ENCODE data around the gene SH3D21. TPM values are rescaled to one million over a fixed set of nuclear protein-coding genes. Genes with fewer than 3 reads are reported as not detected.

The SH3D21 gene
- total RNA-seq, 4 donors from 2014 or later: 12.7 to 143 (median 15.9) TPM

DNA sequence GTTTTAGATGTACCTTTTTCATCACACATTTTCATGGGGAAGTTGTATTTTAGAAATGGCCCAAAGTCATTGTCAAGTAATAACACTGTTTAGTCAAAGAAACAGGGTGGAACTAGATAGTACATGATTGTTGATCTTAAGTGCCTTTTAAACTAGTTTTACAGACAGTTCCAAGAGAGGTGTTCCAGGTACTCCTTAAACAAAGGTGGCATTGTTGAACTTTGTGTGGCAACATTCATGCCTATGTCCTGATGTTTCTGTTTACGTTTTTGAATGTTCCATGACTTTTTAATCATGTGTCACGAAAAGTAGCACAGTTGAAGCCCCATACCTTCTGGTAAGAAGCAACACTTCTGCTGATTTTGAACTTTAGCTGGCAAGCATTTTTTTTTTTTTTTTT, 9.1 kb upstream of the SH3D21 start:
- Histone ChIP-seq H3K36me3 (peaks cover 0 to 46% (median 24%) of the 10 kb centered on the region in 4 donors), H3K4me3 (no peak overlapping the region), H3K27me3 (no peaks in the 10 kb centered on the region), H3K9me3 (no peaks in the 10 kb centered on the region), H3K4me1 (peaks cover 0 to 35% (median 17%) of the 10 kb centered on the region in 4 donors), H3K27ac (peak overlapping the region; percentile 40 to 68 (median 58))
- WGBS, 2 donors (ENCODE audit: low coverage in 1 of 2): 40 to 50% methylated on average over 1 to 2 of the region's 2 CpGs
- TF ChIP-seq POLR2AphosphoS5 (IDR thresholded peaks at IDR 0.05) (no peak), CTCF (IDR thresholded peaks at IDR 0.05) (no peak), EP300 (IDR thresholded peaks at IDR 0.05; ENCODE audit: low read depth) (no peak), POLR2A (IDR thresholded peaks at IDR 0.05) (no peak)
- no peak for DNase-seq
- intact Hi-C loops (cut with DNase I; ENCODE audit: low total_unique reads) (no loop called here), in situ Hi-C loops (cut with MboI; ENCODE audit: low pct_ligation_motif_present in 1 of 4, low pct_unique_long_range_greater_than_20kb in 1 of 4, low sequenced_read_pairs in 3 of 4) (loop anchor here in 3 of 4 donors (25.0 kb wide), 2 partner anchors 110 to 185 kb away; no protein-coding TSS in a partner anchor)

DNA sequence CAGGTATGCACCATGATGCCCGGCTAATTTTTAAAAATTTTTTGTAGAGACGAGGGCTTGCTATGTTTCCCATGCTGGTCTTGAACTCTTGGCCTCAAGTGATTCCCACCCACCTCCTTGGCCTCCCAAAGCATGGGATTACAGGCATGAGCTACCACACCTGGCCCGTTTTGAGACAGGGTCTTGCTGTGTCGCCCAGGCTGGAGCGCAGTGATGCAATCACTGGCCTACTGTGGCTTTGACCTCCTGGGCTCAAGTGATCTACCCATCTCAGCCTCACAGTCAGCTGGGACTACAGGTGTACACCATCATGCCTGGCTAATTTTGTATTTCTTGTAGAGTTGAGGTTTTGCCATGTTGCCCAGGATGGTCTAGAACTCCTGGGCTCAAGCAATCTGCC, 7.5 kb upstream of the SH3D21 start:
- Histone ChIP-seq H3K36me3 (peaks cover 0 to 44% (median 23%) of the 10 kb centered on the region in 4 donors), H3K27ac (no peak overlapping the region), H3K4me1 (peaks cover 0 to 35% (median 17%) of the 10 kb centered on the region in 4 donors), H3K9me3 (no peaks in the 10 kb centered on the region), H3K27me3 (no peaks in the 10 kb centered on the region), H3K4me3 (no peak overlapping the region)
- in situ Hi-C loops (cut with MboI; ENCODE audit: low pct_ligation_motif_present in 1 of 4, low pct_unique_long_range_greater_than_20kb in 1 of 4, low sequenced_read_pairs in 3 of 4): loop anchor here in 3 of 4 donors (25.0 kb wide), 2 partner anchors 111 to 186 kb away; no protein-coding TSS in a partner anchor
- no peak for DNase-seq
- WGBS, 2 donors (ENCODE audit: low coverage in 1 of 2): 93 to 100% methylated on average over 1 to 5 of the region's 5 CpGs
- intact Hi-C loops (cut with DNase I; ENCODE audit: low total_unique reads): no loop called here
- TF ChIP-seq CTCF (IDR thresholded peaks at IDR 0.05) (no peak), POLR2A (IDR thresholded peaks at IDR 0.05) (no peak), POLR2AphosphoS5 (IDR thresholded peaks at IDR 0.05) (no peak), EP300 (IDR thresholded peaks at IDR 0.05; ENCODE audit: low read depth) (no peak)

- peaks cover 0 to 34% (median 17%) of the 10 kb centered on the region in 4 donors for H3K4me1 ChIP-seq
- WGBS, 2 donors (ENCODE audit: low coverage in 1 of 2): 92% methylated on average over 1 of the region's 1 CpG; no CpG with 5 or more reads in 1 of the 2 donors
- intact Hi-C loops (cut with DNase I; ENCODE audit: low total_unique reads): no loop called here
- no peak for DNase-seq
- no peaks in the 10 kb centered on the region for H3K9me3 ChIP-seq
- H3K27ac ChIP-seq: peak overlapping the region; percentile 64 to 73 (median 67)
- in situ Hi-C loops (cut with MboI; ENCODE audit: low pct_ligation_motif_present in 1 of 4, low pct_unique_long_range_greater_than_20kb in 1 of 4, low sequenced_read_pairs in 3 of 4): no loop called here
- H3K4me3 ChIP-seq: no peak overlapping the region
- H3K27me3 ChIP-seq: no peaks in the 10 kb centered on the region
- H3K36me3 ChIP-seq: peaks cover 0 to 43% (median 20%) of the 10 kb centered on the region in 4 donors
- no peak for TF ChIP-seq POLR2AphosphoS5 (IDR thresholded peaks at IDR 0.05)
- no peak for TF ChIP-seq POLR2A (IDR thresholded peaks at IDR 0.05)
- TF ChIP-seq EP300 (IDR thresholded peaks at IDR 0.05; ENCODE audit: low read depth): no peak
- no peak for TF ChIP-seq CTCF (IDR thresholded peaks at IDR 0.05)
Observed at GRCh38 chr1:36300526-36300925, 5.6 kb upstream of the SH3D21 start.

- in situ Hi-C loops (cut with MboI; ENCODE audit: low pct_ligation_motif_present in 1 of 4, low pct_unique_long_range_greater_than_20kb in 1 of 4, low sequenced_read_pairs in 3 of 4): no loop called here
- peaks cover 7 to 38% (median 23%) of the 10 kb centered on the region in 4 donors for H3K4me1 ChIP-seq
- no peak overlapping the region for H3K4me3 ChIP-seq
- DNase-seq: no peak
- intact Hi-C loops (cut with DNase I; ENCODE audit: low total_unique reads): no loop called here
- H3K9me3 ChIP-seq: no peaks in the 10 kb centered on the region
- peak overlapping the region in 3 of 4 donors; percentile 64 to 67 (median 67) for H3K27ac ChIP-seq
- no peak for TF ChIP-seq POLR2AphosphoS5 (IDR thresholded peaks at IDR 0.05)
- no peak for TF ChIP-seq EP300 (IDR thresholded peaks at IDR 0.05; ENCODE audit: low read depth)
- TF ChIP-seq POLR2A (IDR thresholded peaks at IDR 0.05): no peak
- no peak for TF ChIP-seq CTCF (IDR thresholded peaks at IDR 0.05)
- peaks cover 0 to 42% (median 19%) of the 10 kb centered on the region in 4 donors for H3K36me3 ChIP-seq
- 40 to 63% methylated on average over 1 of the region's 1 CpG for WGBS, 2 donors (ENCODE audit: low coverage in 1 of 2)
- no peaks in the 10 kb centered on the region for H3K27me3 ChIP-seq
Observed at GRCh38 chr1:36301220-36301619, 4.9 kb upstream of the SH3D21 start.

Measured in transverse colon (tissue), 4 donors.